SK-N-SH treated with all-trans-retinoic acid at 6 μM for 48 hours (cell line): Measurements from ENCODE around the gene DRD3.
A peak's percentile ranks its signal among the peaks of the same experiment; 100 is the strongest.

ENCODE experiments used
- ARNTL ChIP-seq: fragments of 450-650 bp; formaldehyde crosslinking; IDR thresholded peaks from 2 replicates; pipeline ENCODE4 v1.5.0; 2020; ENCODE audit warnings: low read depth, mild to moderate bottlenecking, moderate library complexity, borderline replicate concordance
- BACH2 ChIP-seq: fragments of 250-450 bp; sonication (Bioruptor Pico); IDR thresholded peaks from 2 replicates; pipeline ENCODE4 v1.9.0; 2021; ENCODE audit warnings: mild to moderate bottlenecking, borderline replicate concordance
- CSDC2 ChIP-seq: fragments of 250-450 bp; sonication (Bioruptor Pico); IDR thresholded peaks from 2 replicates; pipeline ENCODE4 v1.5.0; 2020; ENCODE audit warnings: mild to moderate bottlenecking, moderate library complexity
- OSR1 ChIP-seq: fragments of 250-450 bp; sonication (Bioruptor Pico); IDR thresholded peaks from 2 replicates; pipeline ENCODE4 v1.8.0; 2022; ENCODE audit warnings: moderate library complexity, mild to moderate bottlenecking, inconsistent platforms
- POU6F1 ChIP-seq: fragments of 250-450 bp; sonication (Bioruptor Pico); IDR thresholded peaks from 2 replicates; pipeline ENCODE4 v1.8.0; 2021; ENCODE audit warnings: low read depth, mild to moderate bottlenecking, moderate library complexity, borderline replicate concordance
- RARB ChIP-seq: fragments of 250-450 bp; sonication (Bioruptor Pico); IDR thresholded peaks from 2 replicates; pipeline ENCODE4 v1.8.0; 2021; ENCODE audit warnings: mild to moderate bottlenecking, moderate library complexity
- TOX ChIP-seq: fragments of 250-450 bp; sonication (Bioruptor Pico); IDR thresholded peaks from 2 replicates; pipeline ENCODE4 v1.8.0; 2021; ENCODE audit warnings: mild to moderate bottlenecking, moderate library complexity, borderline replicate concordance
- ZC3H10 ChIP-seq: fragments of 250-450 bp; sonication (Bioruptor Pico); IDR thresholded peaks from 2 replicates; pipeline ENCODE4 v1.5.1; 2021; ENCODE audit warnings: mild to moderate bottlenecking, moderate library complexity
- ZFP3 ChIP-seq: fragments of 250-450 bp; sonication (Bioruptor Pico); IDR thresholded peaks from 2 replicates; pipeline ENCODE4 v1.5.0; 2020; ENCODE audit warnings: mild to moderate bottlenecking, moderate library complexity
- ZNF565 ChIP-seq: fragments of 450-650 bp; formaldehyde crosslinking; conservative IDR thresholded peaks from 2 replicates; pipeline ENCODE4 v1.5.0; 2020; ENCODE audit warnings: low read depth, mild to moderate bottlenecking, moderate library complexity
- ZNF8 ChIP-seq: fragments of 450-650 bp; formaldehyde crosslinking; IDR thresholded peaks from 2 replicates; pipeline ENCODE4 v1.5.0; 2020; ENCODE audit warnings: mild to moderate bottlenecking, moderate library complexity
- TF ChIP-seq, protein P1 (sequence below): fragments of 250-450 bp; sonication (Bioruptor Pico); IDR thresholded peaks from 2 replicates; pipeline ENCODE4 v1.8.0; 2020; ENCODE audit warnings: mild to moderate bottlenecking, moderate library complexity, borderline replicate concordance

DNA sequence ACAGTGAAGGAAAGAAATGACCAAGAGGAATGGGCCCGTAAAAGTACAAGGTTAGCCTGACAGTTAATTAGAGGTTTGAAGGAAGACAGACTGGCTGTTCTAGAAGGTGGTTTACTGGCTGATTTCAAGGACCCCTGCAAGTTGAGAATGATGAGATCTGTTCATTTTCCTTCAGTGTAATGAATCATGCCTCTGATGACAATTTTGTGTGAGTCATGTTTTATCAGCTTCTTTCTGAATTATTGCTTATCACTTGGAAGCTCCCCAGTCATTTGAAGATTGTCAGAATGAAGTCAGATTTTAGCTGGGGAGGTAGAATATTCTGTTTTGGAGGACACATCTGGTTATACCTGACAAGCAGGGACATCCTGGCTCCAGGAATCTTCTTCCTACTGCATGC lies 50.6 kb downstream of the DRD3 start:
- TF ChIP-seq RARB (CRISPR knock-in tag) (no peak), TOX (CRISPR knock-in tag) (no peak), POU6F1 (no peak), ZNF565 (CRISPR knock-in tag) (no peak), CSDC2 (CRISPR knock-in tag) (no peak), BACH2 (CRISPR knock-in tag) (no peak), ZC3H10 (CRISPR knock-in tag) (no peak), ZFP3 (CRISPR knock-in tag) (no peak), ZNF8 (CRISPR knock-in tag) (no peak), OSR1 (no peak), ARNTL (CRISPR knock-in tag) (no peak)
- TF ChIP-seq, protein P1, sequence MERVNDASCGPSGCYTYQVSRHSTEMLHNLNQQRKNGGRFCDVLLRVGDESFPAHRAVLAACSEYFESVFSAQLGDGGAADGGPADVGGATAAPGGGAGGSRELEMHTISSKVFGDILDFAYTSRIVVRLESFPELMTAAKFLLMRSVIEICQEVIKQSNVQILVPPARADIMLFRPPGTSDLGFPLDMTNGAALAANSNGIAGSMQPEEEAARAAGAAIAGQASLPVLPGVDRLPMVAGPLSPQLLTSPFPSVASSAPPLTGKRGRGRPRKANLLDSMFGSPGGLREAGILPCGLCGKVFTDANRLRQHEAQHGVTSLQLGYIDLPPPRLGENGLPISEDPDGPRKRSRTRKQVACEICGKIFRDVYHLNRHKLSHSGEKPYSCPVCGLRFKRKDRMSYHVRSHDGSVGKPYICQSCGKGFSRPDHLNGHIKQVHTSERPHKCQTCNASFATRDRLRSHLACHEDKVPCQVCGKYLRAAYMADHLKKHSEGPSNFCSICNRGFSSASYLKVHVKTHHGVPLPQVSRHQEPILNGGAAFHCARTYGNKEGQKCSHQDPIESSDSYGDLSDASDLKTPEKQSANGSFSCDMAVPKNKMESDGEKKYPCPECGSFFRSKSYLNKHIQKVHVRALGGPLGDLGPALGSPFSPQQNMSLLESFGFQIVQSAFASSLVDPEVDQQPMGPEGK: 0 out of 2 replicates have a peak, but pooled peaks have one; percentile 24
